WERI-Rb-1 (cell line): Measurements from ENCODE around the gene ANKRD44.

Source experiments
- DNase-seq: peaks from one replicate; pipeline ENCODE4 v3.0.0-alpha.2; 2020
- H3K27ac ChIP-seq: fragments of 250-450 bp; sonication (Bioruptor Pico); 2 replicates; pipeline ENCODE4 v1.5.1; 2020; ENCODE audit warnings: mild to moderate bottlenecking, moderate library complexity
- H3K27me3 ChIP-seq: fragments of 250-450 bp; sonication (Bioruptor Pico); 2 replicates; pipeline ENCODE4 v1.5.1; 2021; ENCODE audit warnings: mild to moderate bottlenecking, low read depth, moderate library complexity; ENCODE audit not compliant: insufficient read depth, severe bottlenecking
- H3K36me3 ChIP-seq: fragments of 250-450 bp; sonication (Bioruptor Pico); 2 replicates; pipeline ENCODE4 v1.5.1; 2020; ENCODE audit warnings: mild to moderate bottlenecking, moderate library complexity
- H3K4me3 ChIP-seq: 2 replicates; pipeline ENCODE4 v1.5.1; 2011; ENCODE audit warnings: low read depth, mild to moderate bottlenecking, control low read depth, low read length
- H3K9me3 ChIP-seq: fragments of 250-450 bp; sonication (Bioruptor Pico); 2 replicates; pipeline ENCODE4 v1.5.1; 2021; ENCODE audit warnings: mild to moderate bottlenecking, moderate library complexity; ENCODE audit not compliant: severe bottlenecking
- CTCF ChIP-seq: IDR thresholded peaks from 2 replicates; pipeline ENCODE4 v1.5.1; 2011; ENCODE audit warnings: low read depth, mild to moderate bottlenecking, control low read depth, inconsistent platforms, low read length

Gene ANKRD44

DNA sequence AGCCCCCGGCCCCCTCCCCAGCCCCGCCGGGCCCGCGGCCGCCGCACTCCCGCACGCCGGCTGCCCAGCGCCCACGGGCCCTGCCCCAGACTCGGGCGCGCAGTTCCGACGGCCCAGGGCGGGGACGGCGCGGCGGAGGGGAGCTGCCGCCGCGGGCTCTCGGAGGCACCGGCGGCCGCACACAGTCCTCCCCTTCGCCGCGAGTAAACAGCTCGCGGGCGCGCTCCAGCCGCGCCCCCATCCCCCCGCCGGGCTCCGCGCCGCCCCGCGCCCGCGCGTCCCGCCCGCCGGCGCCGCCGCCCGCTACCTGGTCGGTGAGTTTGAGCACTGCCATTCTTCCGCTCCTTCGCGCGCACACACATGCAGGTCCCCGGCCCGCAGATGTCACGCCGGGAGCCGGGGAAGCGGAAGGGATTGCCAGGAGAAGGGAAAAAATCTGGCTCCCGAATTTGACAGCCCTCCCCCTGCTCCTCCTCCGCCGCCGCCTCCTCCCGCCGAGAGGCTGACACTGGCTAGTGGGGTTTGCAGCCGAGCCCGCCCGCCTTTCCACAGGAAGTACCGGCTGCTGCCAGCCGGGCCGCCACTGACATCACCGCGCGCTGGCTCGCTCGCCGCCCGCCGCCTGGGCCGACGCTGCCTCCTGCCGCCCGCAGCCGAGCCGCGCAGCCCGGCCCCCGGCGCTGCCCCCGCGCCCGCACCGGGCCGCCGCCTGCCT lies at the start of gene ANKRD44:
Gene ANKRD44, minus strand, starts transcription at position 510 of the 715 bp plus-strand sequence. Its CDS starts 176 bp downstream, at position 334.
- TF ChIP-seq CTCF = peak; percentile 46
- Histone ChIP-seq H3K9me3 (no peaks in the 10 kb centered on the region), H3K27me3 (peaks cover 12% of the 10 kb centered on the region), H3K4me3 (peak within 1 kb of the TSS; percentile 70), H3K27ac (peak within 1 kb of the TSS; percentile 54), H3K36me3 (no peaks in the 10 kb centered on the region)
- DNase-seq = peak; percentile 87

DNA sequence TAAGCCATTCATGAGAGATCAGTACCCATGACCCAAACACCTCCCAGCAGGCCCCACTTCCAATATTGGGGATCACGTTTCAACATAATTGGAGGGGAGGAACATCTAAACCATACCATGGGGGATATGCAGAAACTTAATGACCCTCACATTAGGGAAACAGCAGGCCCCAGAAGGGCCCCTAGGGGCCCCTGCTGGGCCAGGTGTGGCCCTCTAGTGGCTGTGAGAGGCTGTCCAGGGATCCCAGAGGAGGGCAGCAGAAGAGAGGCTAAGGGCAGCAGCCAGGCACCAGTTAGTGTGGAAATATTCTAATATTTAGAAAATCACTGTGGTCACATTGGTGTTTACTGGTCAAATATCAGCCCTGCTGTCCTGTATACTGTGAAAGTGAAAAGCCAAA lies 49.3 kb upstream of the ANKRD44 start:
- no peak for DNase-seq
- TF ChIP-seq CTCF = peak; percentile 36
- no peaks in the 10 kb centered on the region for H3K36me3 ChIP-seq
- H3K4me3 ChIP-seq = no peak overlapping the region
- H3K27me3 ChIP-seq = no peaks in the 10 kb centered on the region
- no peak overlapping the region for H3K27ac ChIP-seq
- peaks cover 4% of the 10 kb centered on the region for H3K9me3 ChIP-seq

DNA sequence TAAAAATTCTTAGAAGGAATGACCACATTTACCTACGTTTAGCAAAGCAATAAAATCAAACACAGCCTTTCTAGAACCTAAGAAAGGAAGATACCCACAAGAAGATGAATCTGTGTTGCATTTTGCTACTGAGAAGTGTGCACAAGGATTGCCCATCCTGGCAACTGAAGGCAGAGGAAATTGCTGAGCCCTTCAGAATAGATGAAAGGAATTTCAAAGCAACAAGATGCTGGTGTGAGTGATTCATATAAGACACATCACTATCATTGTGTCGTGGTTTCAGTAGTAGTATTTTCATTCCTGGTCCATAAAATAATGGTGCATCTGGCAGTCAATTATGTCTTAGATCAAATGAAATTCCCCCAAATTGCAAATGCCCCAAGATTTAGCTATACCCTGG lies 48.4 kb upstream of the ANKRD44 start:
- TF ChIP-seq CTCF = no peak
- Histone ChIP-seq H3K27me3 (no peaks in the 10 kb centered on the region), H3K9me3 (peaks cover 4% of the 10 kb centered on the region), H3K27ac (no peak overlapping the region), H3K4me3 (no peak overlapping the region), H3K36me3 (no peaks in the 10 kb centered on the region)
- DNase-seq = no peak

DNA sequence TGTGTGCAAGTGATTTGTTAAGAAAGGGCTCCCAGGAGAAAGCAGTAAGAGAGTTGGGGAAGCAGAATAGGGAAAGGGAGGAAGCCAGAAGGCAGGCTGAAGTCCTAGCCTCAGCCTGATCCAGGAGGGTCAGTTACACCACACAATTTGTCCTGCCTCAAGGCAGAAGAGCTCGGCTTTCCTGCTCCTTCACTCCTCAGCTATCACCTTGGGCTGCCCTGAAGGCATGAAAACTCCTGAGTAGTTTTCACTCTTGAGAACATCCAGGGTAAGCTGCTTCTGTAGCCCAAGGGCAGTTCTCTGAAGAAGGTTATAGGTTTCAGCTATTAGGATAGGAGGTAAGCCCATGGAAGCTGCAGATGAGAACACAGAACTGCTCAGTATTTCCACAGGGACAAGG lies 47.4 kb upstream of the ANKRD44 start:
- no peak for TF ChIP-seq CTCF

DNA sequence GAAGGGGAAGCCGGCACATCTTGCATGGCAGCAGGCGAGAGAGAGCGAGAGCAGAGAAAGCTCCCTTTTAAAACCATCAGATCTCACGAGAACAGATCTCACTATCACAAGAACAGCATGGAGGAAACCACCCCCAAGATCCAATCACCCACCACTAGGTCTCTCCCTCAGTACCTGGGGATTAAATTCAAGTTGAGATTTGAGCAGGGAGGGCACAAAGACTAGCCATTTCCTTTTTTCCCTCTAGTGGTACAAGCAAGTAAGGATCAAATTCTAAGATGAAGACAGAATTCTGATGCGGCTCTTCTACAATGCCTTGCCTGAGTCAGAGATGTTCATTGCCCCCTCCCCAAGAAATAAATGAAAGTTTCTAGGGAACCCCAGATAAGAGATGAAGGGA lies 45.6 kb upstream of the ANKRD44 start:
- TF ChIP-seq CTCF = 0 out of 2 replicates have a peak, but pooled peaks have one; percentile 23
- no peaks in the 10 kb centered on the region for H3K36me3 ChIP-seq
- DNase-seq = no peak
- H3K9me3 ChIP-seq = peaks cover 4% of the 10 kb centered on the region
- no peak overlapping the region for H3K27ac ChIP-seq
- H3K4me3 ChIP-seq = no peak overlapping the region
- H3K27me3 ChIP-seq = no peaks in the 10 kb centered on the region

More for the DNA sequence above, 47.4 kb upstream of the ANKRD44 start:
- DNase-seq = no peak
- Histone ChIP-seq H3K27me3 (no peaks in the 10 kb centered on the region), H3K36me3 (no peaks in the 10 kb centered on the region), H3K4me3 (no peak overlapping the region), H3K9me3 (peaks cover 4% of the 10 kb centered on the region), H3K27ac (no peak overlapping the region)

DNA sequence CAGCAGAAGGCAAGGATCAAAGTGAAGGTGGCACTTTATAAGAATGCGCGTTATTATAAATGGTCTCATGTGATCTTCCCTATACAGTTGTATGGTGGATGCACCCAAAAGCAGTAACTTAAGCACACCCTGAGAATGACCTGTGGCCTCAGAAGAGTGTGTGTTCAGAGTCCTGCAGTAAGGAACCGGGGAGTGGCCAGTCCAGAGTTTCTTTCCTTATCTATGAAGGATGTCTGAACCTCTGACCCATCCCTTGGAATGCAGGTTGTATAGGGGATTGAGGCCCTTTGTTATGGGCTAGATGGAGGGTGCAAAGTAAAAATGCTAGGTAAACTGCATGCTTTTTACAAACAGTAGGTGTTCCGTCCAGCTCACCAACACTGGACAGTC lies 43.6 kb upstream of the ANKRD44 start:
- H3K9me3 ChIP-seq = no peaks in the 10 kb centered on the region
- no peak for DNase-seq
- no peaks in the 10 kb centered on the region for H3K36me3 ChIP-seq
- H3K27ac ChIP-seq = no peak overlapping the region
- no peak for TF ChIP-seq CTCF
- no peak overlapping the region for H3K4me3 ChIP-seq
- H3K27me3 ChIP-seq = no peaks in the 10 kb centered on the region
